KG1 (cell line): ENCODE data around the gene GNAL.
"Not testable (repeated sequence)": the region's sequence is repeated elsewhere in the genome, so short reads cannot be mapped to it uniquely, and the experiment has no call there.

Experiments
- DNase-seq: peaks from one replicate; lab custom pipeline; 2025; lab: John Stamatoyannopoulos, UW

GNAL gene

DNA sequence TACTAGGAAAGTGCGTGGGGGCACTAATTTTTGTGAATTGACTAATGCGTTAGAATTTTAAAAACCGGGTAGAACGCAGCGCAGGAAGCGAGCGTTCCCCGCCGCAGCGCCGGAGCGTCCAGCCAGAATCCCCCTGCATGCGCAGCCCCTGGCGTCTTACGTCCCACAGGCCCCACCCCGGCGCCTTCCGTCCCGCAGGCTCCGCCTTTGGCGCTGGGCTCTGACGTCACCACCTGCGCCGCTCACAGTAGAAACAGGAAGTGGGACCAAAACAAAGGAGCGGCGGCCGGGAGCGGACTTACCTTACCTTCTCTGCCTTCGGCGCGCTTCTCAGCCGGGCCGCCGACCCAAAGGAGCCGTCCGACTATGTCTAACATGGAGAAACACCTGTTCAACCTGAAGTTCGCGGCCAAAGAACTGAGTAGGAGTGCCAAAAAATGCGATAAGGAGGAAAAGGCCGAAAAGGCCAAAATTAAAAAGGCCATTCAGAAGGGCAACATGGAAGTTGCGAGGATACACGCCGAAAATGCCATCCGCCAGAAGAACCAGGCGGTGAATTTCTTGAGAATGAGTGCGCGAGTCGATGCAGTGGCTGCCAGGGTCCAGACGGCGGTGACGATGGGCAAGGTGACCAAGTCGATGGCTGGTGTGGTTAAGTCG is 162.2 kb downstream of the GNAL start, which contains the start of gene CHMP1B:
Gene CHMP1B (plus strand): TSS at position 268 of the 660 bp plus-strand sequence. CDS start 99 bp downstream, at position 367.
- DNase-seq = peak; percentile 93

DNA sequence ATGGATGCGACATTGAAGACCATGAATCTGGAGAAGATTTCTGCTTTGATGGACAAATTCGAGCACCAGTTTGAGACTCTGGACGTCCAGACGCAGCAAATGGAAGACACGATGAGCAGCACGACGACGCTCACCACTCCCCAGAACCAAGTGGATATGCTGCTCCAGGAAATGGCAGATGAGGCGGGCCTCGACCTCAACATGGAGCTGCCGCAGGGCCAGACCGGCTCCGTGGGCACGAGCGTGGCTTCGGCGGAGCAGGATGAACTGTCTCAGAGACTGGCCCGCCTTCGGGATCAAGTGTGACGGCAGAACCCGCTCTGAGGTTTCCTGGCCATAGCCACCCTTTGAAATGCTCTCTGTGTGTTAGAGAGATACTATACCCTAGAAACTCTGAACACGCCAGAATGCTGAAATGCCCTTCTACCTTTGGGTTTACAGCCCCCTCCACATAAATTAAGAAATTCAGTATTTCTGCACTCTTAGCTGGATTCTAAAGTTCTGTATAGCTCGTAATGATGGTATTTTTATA is 162.8 kb downstream of the GNAL start:
- DNase-seq = no peak

DNA sequence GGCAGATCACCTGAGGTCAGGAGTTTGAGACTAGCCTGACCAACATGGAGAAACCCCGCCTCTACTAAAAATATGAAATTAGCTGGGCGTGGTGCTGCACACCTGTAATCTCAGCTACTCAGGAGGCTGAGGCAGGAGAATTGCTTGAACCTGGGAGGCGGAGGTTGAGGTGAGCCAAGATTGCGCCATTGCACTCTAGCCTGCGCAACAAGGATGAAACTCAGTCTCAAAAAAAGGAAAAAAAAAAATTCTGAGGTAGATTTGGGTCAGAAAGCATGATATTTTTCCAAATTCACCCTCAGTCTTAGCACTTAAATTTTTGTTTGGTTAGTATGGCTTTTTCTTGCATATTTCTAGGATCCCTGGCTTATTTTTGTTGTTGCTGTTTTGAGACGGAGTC is 165.5 kb downstream of the GNAL start:
- DNase-seq = not testable (repeated sequence)

DNA sequence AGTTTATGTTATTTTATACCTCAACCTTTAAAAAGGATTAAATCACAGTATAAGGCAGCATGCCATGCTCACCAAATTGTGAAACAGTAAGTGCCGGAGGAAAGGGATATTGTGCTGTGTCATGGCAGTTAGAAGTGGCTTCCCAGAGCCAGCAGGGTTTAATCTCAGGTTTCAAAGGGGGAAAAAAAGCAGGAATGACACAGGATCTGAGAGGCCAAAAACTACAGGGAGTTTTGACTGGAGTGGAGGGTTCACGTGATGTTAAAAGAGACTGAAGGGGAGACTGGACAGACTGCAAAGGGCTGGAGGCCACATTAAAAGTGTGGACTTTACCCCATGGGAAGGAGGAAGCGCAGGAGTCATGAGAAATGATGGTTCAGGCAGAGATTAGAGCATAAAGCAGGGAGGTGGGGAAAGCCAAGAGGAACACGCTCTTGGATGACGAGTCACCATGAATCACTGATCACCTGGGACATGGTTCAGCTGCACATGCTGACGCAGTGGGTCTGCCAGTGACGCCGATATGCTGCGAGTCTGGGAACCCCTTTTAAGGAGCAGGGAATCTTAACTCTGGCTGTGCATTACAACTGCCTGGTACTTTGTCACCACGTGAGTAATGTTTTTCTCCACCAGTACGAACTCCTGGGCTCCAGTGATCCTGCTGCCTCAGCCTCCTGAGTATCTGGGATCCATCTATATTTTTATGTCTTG is 168.3 kb downstream of the GNAL start:
- no peak for DNase-seq

DNA sequence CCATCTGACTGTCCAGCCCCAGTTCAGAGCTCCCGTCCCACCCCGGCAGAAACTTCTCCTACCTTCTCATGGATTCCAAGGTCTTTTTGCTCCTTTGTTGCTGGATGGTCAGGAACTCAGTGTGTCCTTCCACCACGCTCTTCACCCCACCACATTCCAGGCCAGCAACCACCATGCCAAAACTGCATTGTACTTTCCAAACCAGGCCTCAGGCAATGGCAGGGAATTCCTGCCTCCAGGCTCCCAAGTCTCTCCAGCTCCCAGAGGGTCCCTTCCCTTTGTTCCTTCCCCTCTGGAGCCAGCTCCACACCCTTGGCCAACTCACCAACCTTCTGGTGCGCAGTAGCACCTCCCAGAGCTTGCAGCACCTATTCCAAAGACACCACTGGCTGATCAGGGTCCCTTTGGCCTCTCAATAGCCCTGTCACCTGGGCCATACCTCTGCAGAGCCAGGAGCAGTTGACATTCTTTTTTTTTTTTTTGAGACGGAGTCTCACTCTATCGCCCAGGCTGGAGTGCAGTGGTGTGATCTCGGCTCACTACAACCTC is 170.3 kb downstream of the GNAL start:
- no peak for DNase-seq

DNA sequence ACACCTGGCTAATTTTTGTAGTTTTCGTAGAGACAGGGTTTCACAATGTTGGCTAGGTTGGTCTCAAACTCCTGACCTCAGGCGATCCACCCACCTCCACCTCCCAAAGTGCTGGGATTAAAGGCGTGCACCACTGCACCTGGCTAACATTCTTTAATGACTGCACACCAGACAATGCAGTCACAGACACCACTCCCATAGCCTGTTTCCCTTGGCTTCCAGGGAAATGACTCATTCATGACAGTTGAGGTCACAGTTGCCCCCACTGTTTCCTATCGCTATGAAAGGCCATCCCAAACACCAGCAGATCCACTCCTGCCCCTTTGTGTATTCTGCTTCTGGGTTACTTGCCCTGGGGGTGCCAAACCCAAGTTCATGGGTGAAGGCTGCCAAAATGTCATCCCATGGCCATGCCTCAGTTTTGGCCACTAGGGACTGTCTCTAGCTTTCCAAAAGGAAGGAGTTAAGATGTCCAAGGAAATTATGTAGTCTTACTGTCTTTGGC is 170.9 kb downstream of the GNAL start:
- no peak for DNase-seq

DNA sequence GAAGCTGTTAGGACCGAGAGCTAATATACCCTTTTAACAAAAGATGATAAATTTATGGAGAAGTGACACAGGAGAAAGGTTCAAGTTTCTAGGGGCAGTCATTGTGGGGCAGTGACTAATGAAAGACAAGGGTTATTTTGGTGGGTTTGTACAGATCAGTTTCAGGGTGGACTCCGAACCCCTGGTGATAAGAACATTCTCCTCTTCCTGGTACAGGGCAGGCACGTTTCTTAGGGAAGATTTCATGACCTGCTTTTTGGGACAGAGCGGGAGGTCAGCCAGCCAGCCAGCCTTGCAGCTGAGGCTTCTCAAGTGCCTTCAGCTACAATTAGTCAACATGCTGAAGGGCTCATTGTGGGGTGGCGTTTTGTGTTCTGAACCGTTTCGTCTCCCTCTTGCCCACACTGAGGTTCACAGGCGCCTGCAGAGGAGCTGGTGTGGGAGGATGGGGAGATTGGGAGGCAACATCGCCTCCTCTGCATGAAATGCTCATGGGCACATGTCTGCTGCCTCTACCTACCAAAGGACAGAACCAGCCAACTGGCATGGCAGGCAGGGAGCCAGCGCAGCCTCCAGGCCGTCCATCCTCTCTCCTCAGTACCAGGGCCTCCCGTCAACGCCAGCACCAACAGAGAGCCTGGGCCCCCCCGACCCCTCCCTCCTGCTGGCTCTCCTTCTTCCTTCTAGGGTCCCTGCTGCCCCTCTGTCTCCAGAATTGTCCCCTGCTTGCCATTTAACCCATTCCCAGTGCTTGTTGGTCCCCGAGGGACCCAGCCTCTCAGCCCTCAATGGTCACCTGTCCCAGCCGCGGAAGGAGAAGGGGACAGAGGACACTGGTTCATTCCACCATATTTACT is 171.8 kb downstream of the GNAL start:
- DNase-seq = no peak

DNA sequence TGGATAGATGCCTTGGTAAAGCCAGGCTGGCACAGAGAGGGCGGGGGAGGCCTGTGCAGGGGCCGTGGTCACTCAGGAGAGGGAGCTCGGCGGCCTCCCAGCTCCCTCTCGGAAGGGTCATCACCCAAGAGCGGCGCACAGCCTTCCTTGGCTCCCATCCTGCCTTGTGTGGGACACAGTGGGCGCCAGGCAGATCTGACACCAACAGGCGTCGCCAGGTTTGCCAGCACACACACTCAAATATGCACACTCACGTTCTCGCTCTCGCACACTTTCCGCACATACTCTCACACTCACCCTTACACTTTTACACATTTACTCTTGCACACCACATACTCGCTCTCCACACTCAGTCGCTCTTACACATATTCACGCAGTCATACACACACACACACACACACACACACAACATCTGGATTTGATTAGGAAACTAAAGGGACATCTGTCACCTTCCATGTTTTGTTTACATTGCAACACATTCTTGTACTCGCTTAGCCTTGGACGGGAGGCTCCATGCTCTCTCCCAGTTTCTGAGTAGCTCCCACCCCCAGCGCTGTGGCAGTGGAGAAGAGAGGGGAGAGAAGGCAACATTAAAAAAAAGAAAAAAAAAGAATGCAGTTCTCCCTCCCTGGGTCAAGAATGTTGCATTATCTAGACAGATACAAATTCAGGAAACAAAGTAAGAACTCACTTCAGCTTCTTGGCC is 172.7 kb downstream of the GNAL start:
- no peak for DNase-seq

DNA sequence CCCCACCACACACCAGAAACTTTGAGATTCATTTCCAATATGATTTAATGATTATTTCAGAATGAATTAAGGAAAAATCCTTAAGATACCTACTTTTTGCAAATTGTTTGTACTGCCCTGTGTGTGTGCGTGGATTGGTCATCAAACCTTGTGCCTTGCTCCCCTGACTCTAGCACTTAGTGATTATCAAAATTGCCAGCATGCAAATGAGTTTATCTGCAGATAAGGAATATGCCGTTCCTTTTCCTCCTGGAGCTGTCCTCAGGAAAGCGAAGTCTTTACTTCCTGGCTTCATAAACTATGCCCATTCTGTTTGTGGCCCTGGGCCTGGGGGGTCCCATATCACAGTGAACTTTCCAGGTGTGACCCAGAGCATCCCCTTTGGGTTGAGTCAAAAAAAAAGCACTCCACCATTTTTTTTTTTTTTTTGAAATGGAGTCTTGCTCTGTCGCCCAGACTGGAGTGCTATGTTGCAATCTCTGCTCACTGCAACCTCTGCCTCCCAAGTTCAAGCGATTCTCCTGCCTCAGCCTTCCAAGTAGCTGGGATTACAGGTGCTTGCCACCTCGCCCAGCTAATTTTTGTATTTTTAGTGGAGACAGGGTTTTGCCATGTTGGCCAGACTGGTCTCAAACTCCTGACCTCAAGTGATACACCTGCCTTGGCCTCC is 173.5 kb downstream of the GNAL start:
- no peak for DNase-seq

DNA sequence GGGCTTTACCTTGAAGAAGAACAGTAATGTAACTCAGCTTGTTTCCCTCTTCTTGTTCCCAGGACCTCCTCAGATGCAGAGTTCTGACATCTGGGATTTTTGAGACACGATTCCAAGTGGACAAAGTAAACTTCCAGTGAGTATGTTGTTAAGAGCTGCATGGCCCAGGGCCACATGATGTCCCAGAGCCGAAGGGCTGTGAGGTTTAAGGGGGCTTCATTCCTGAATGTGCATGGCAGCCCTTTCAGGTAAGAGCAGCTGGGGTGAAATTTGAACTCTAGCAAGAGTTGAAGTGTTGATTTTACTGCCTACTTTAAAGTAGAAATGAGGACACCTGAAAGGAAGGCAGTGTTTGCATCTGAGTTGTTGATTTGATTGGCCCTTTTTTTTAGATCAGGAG is 175.4 kb downstream of the GNAL start:
- no peak for DNase-seq

DNA sequence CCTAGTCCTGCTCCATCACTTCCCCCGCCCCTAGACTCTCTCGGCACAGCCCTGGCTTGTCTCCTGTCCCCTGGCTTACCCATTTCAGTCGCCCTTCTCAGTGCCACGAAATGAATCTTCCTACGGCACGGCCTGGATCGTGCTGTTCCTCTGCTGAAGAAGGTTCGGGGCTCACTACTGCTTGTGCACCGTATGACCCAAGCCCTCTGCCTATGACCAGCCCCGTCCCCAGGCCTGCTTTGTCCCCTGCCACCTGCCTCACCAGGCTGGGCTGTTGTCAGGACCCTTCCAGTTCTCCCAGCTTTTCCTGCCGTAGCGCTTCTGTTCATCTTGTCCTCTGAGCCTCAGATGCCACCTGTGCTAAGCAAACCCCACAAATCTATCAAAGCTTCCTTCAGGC is 176.0 kb downstream of the GNAL start:
- DNase-seq = no peak

DNA sequence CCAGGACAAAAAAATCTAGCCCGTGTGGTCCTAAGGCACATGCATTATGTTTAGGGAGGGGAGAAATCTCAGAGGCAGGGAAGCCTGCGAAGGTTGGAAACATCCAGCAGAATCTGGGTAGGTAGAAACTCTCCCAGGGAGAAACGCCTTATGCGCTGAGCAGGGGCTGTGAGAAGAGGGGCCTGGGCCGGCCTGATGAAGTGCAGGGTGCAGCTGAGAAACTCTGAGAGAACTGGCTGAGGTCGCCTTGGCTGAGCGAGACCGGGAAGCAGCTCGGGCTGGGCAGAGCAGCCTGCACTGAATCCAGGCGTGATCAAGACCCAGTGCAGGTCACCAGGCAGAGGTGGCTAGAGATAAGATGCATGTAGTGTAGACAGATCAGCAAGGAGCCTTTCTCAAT is 177.3 kb downstream of the GNAL start:
- no peak for DNase-seq

DNA sequence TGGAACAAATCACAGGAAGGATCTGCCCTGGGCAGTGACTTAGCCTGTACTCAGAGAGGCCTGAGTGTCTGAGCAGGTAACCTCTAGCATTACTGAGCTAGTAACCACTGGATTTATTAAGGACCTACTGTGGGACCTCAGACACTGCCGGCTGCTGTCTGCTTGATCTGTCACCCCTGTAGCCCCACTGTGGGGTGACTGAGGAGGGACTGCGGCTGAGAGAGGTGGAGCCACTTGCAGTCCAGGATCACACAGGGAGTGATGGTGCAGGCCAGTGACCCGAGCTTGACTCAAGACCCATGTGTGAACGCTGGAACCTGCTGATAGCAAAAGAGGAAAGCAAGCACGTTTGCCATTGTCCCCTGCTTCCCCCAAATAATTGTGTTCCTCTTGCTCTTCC is 177.7 kb downstream of the GNAL start:
- no peak for DNase-seq

DNA sequence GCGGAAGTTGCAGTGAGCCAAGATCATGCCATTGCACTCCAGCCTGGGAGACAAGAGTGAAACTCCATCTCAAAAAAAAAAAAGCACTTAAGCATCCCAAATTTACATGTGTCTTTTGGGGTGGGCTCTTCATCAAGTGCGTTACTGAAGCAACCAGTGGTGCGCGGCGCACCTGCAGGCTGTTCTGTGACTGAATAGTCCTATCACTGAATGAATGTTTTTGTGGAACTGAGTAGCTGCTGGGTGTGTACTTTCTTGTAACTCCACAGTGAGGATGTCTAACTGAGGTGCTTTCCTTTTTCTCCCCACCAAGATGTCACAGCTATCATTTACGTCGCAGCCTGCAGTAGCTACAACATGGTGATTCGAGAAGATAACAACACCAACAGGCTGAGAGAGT is 179.2 kb downstream of the GNAL start:
- DNase-seq = no peak

DNA sequence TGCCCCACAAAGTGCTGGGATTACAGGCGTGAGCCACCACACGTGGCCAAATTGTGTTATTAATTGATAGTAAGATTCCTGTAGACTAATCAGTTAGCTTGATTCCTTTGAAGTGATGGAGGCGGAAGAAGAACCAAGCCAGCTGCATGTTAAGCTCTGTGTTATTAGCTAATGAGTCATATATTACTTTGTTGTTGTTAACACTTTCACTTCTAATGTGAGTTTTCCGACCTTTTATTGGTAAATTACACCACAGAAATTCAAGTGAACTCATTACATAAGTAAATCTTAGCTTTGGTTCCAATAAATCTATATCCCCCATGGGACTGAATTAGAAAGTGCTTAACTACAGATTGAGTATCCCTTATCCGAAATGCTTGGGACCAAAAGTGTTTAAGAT is 182.4 kb downstream of the GNAL start:
- DNase-seq = no peak

DNA sequence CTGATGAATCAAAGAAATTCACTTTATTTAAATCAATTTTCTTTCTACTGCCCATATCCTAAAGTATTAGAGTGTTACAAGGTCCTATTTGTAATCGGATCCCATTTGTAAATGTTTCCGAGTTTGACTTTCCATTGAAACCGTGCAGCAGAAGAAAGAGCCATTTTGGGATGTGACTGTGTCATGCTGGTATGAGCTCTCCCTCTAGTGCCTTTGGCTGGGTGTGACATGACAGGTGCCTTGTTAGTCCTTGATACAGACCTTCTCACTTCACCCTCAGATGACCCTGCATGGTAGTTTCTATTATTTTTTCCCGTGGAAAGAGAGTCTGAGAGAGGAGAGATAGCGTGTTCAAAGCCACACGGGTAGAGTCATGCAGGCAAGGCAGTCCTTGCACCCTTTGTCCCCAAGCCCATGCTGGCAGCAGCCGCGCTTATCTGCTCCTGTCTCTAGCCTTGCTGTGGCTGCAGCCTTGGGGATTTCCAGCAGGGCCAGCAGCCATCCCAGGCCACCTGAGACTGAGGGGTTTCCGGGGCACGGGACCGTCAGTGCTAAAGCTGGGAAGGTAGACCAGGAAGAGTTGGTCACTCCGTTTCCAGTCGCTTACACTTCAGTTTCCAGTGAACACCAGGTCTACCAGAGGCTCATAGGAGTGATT is 183.5 kb downstream of the GNAL start:
- no peak for DNase-seq

DNA sequence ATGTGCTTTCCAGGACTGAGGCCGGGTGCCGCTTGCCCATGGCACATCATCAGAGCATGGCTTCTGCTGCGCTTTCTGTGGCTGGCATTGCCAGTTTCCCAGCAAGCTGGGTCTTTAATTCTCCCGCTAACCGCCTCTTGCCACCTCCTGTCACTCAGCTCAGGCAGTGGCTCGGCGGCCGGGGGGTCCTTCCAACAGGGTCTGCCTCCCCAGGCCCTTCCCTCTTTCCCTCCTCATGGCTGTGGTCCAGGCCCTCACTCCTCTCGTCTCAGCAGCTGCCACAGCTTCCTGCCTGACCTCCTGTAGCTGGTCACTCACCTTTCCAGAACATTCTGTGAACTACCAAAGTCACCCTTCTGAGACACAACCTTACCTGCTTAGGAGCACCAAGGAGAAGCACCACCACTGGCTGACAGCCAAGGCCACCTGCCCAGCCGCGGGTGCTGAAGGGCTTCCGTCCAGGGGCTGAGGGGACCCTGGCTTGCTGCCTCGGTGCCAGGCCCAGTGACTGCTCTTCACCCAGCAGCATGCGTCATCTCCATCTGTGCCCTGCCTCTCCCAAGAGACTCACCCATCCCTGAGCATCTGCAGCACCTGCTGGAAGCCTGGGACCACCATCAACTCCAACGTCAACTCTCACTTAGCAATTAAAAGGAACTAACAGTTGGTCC is 184.7 kb downstream of the GNAL start:
- DNase-seq = no peak

DNA sequence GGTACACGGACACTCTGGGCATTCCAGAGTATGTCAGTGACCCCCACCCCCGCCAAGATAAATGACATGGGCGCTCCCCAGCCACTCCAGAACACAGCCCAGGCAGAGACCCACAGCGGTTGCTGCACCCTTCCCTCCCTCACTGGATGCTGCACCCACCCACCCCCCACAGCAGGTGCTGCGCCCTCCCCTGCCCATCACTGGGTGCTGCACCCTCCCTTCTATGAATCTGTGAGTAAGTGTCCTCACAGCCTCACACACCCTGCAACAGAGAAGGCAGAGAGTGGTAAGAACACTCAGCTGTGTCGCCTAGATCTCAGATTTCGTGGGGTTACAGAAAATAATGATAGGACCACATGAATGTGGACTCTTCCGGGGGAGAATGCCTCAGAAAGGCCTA is 185.6 kb downstream of the GNAL start:
- DNase-seq = no peak

DNA sequence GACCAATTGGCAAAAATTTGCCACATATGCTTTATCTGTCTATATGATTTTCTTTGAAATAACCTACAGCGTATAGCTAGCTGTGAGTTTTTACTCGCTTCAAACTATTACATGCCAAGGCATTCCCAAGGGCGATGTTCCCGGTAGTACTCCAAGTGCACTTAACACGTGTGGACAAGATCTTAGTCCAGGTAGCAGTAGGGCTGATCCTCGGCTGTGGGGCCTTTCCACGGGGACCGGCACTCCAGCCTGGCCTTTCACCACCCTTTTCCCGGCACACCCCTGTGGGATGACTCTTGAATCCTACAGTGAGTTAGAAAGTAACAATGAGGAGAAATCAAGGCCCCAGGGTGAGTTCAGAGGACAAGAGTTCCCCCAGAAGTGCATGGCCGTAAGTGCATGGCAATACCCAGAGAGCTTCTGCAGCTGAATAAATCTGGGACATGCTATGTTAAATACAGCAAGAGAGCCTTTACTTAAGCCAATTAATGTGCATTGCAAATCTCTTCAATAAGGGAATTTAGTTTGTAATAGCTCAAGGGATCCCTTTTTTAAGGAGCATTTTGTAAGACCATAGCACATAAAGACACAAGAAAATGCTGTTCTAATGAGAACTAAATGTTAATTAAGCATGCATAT is 188.6 kb downstream of the GNAL start:
- DNase-seq = no peak
